Central memory CD8-positive, alpha-beta T cell (primary cell): ENCODE data around the gene VPREB1.

Experiments used
- ATAC-seq: fragments of 150-1000 bp; cut with Tn5 transposase; replicated peaks from 2 replicates; pipeline ENCODE4 v1.10.0; 2022; ENCODE audit warnings: mild to moderate bottlenecking, moderate FRiP score, moderate number of reproducible peaks; ENCODE audit not compliant: poor library complexity, severe bottlenecking; ENCODE audit errors: extremely low read depth
- DNase-seq, 2 donors: peaks; one replicate each; pipeline ENCODE4 v3.0.0; 2021; ENCODE audit warnings: low spot score in 2 of 2
- H3K27ac Mint-ChIP-seq: one replicate; pipeline ENCODE4 v1.8.0; 2022; ENCODE audit warnings: low read depth, mild to moderate bottlenecking, moderate library complexity, mixed read lengths
- H3K27me3 Mint-ChIP-seq: one replicate; pipeline ENCODE4 v1.8.0; 2022; ENCODE audit warnings: mixed read lengths
- H3K36me3 Mint-ChIP-seq: one replicate; pipeline ENCODE4 v1.8.0; 2022; ENCODE audit warnings: mild to moderate bottlenecking, moderate library complexity, mixed read lengths; ENCODE audit not compliant: insufficient read depth
- H3K4me1 Mint-ChIP-seq: one replicate; pipeline ENCODE4 v1.8.0; 2022; ENCODE audit warnings: mixed read lengths
- H3K4me3 Mint-ChIP-seq: one replicate; pipeline ENCODE4 v1.8.0; 2022; ENCODE audit warnings: mild to moderate bottlenecking, moderate library complexity, mixed read lengths
- H3K9me3 Mint-ChIP-seq: one replicate; pipeline ENCODE4 v1.8.0; 2022; ENCODE audit warnings: mixed read lengths

VPREB1 gene

GRCh38 chr22:22244316-22245250, at the start of gene VPREB1:
Gene VPREB1, plus strand, starts transcription at chr22:22244786. Its CDS starts 28 bp downstream, at chr22:22244814.
- ATAC-seq (no peak), DNase-seq (no peak)
- no peak within 1 kb of the TSS for H3K4me3 Mint-ChIP-seq
- peaks cover 21% of the 10 kb centered on the region for H3K4me1 Mint-ChIP-seq
- H3K36me3 Mint-ChIP-seq = peaks cover 3% of the 10 kb centered on the region
- H3K27me3 Mint-ChIP-seq = peaks cover 26% of the 10 kb centered on the region
- no peaks in the 10 kb centered on the region for H3K9me3 Mint-ChIP-seq
- peak within 1 kb of the TSS; percentile 35 for H3K27ac Mint-ChIP-seq

- peaks cover 63% of the 10 kb centered on the region for H3K27me3 Mint-ChIP-seq
- no peak overlapping the region for H3K4me3 Mint-ChIP-seq
- no peak for ATAC-seq
- no peaks in the 10 kb centered on the region for H3K9me3 Mint-ChIP-seq
- no peak for DNase-seq
- H3K4me1 Mint-ChIP-seq = no peaks in the 10 kb centered on the region
- no peak overlapping the region for H3K27ac Mint-ChIP-seq
- H3K36me3 Mint-ChIP-seq = no peaks in the 10 kb centered on the region
These were observed 49.7 kb upstream of the VPREB1 start for GRCh38 chr22:22194931-22195264.

- Mint-ChIP-seq H3K4me1 (no peaks in the 10 kb centered on the region), H3K36me3 (no peaks in the 10 kb centered on the region), H3K9me3 (no peaks in the 10 kb centered on the region), H3K27ac (no peak overlapping the region), H3K27me3 (peaks cover 63% of the 10 kb centered on the region), H3K4me3 (no peak overlapping the region)
- ATAC-seq (peak; percentile 71), DNase-seq (peak; percentile 63 to 68)
These were observed 49.1 kb upstream of the VPREB1 start for GRCh38 chr22:22195265-22196017.

- H3K27ac Mint-ChIP-seq = no peak overlapping the region
- peaks cover 63% of the 10 kb centered on the region for H3K27me3 Mint-ChIP-seq
- no peak overlapping the region for H3K4me3 Mint-ChIP-seq
- no peaks in the 10 kb centered on the region for H3K4me1 Mint-ChIP-seq
- H3K9me3 Mint-ChIP-seq = no peaks in the 10 kb centered on the region
- no peak for ATAC-seq
- DNase-seq = no peak
- no peaks in the 10 kb centered on the region for H3K36me3 Mint-ChIP-seq
These were observed 48.5 kb upstream of the VPREB1 start for GRCh38 chr22:22196018-22196533.

- Mint-ChIP-seq H3K4me3 (no peak overlapping the region), H3K9me3 (no peaks in the 10 kb centered on the region), H3K4me1 (no peaks in the 10 kb centered on the region), H3K36me3 (no peaks in the 10 kb centered on the region), H3K27ac (no peak overlapping the region), H3K27me3 (peaks cover 63% of the 10 kb centered on the region)
- DNase-seq (no peak), ATAC-seq (no peak)
These were observed 47.6 kb upstream of the VPREB1 start for GRCh38 chr22:22196833-22197477.

GRCh38 chr22:22197993-22198402, 46.6 kb upstream of the VPREB1 start:
- Mint-ChIP-seq H3K9me3 (no peaks in the 10 kb centered on the region), H3K27me3 (peaks cover 67% of the 10 kb centered on the region), H3K36me3 (no peaks in the 10 kb centered on the region), H3K4me3 (no peak overlapping the region), H3K27ac (no peak overlapping the region), H3K4me1 (no peaks in the 10 kb centered on the region)
- ATAC-seq = no peak
- DNase-seq = no peak

- Mint-ChIP-seq H3K4me3 (no peak overlapping the region), H3K36me3 (no peaks in the 10 kb centered on the region), H3K27ac (no peak overlapping the region), H3K27me3 (peaks cover 73% of the 10 kb centered on the region), H3K4me1 (no peaks in the 10 kb centered on the region), H3K9me3 (no peaks in the 10 kb centered on the region)
- DNase-seq = no peak
- ATAC-seq = no peak
These were observed 45.8 kb upstream of the VPREB1 start for GRCh38 chr22:22198751-22199150.

GRCh38 chr22:22199634-22200033, 45.0 kb upstream of the VPREB1 start:
- Mint-ChIP-seq H3K36me3 (no peaks in the 10 kb centered on the region), H3K4me1 (no peaks in the 10 kb centered on the region), H3K27ac (no peak overlapping the region), H3K27me3 (peaks cover 73% of the 10 kb centered on the region), H3K9me3 (no peaks in the 10 kb centered on the region), H3K4me3 (no peak overlapping the region)
- ATAC-seq = no peak
- no peak for DNase-seq

GRCh38 chr22:22200569-22201184, 43.9 kb upstream of the VPREB1 start:
- no peak for ATAC-seq
- no peaks in the 10 kb centered on the region for H3K36me3 Mint-ChIP-seq
- peaks cover 73% of the 10 kb centered on the region for H3K27me3 Mint-ChIP-seq
- no peaks in the 10 kb centered on the region for H3K4me1 Mint-ChIP-seq
- no peak overlapping the region for H3K27ac Mint-ChIP-seq
- no peaks in the 10 kb centered on the region for H3K9me3 Mint-ChIP-seq
- H3K4me3 Mint-ChIP-seq = no peak overlapping the region
- no peak for DNase-seq

- ATAC-seq (no peak), DNase-seq (no peak)
- Mint-ChIP-seq H3K27ac (no peak overlapping the region), H3K4me1 (no peaks in the 10 kb centered on the region), H3K36me3 (peaks cover 2% of the 10 kb centered on the region), H3K9me3 (no peaks in the 10 kb centered on the region), H3K4me3 (no peak overlapping the region), H3K27me3 (peaks cover 67% of the 10 kb centered on the region)
These were observed 43.2 kb upstream of the VPREB1 start for GRCh38 chr22:22201185-22201929.

- Mint-ChIP-seq H3K4me1 (no peaks in the 10 kb centered on the region), H3K27ac (no peak overlapping the region), H3K36me3 (peaks cover 2% of the 10 kb centered on the region), H3K4me3 (no peak overlapping the region), H3K9me3 (no peaks in the 10 kb centered on the region), H3K27me3 (peaks cover 62% of the 10 kb centered on the region)
- ATAC-seq (no peak), DNase-seq (no peak)
These were observed 42.6 kb upstream of the VPREB1 start for GRCh38 chr22:22201930-22202343.
